RWPE2 (cell line): ENCODE results near the gene C16orf86.

Experiments
- ATAC-seq: fragments of 200-7000 bp; cut with Tn5 transposase; 3 replicates; pipeline ENCODE4 v1.9.1; 2021; ENCODE audit warnings: low read depth
- DNase-seq: peaks from one replicate; pipeline ENCODE4 v3.0.0-alpha.2; 2020; ENCODE audit warnings: low spot score
- H3K27ac ChIP-seq: fragments of 450-650 bp; 2 replicates; pipeline ENCODE4 v1.5.1; 2017; ENCODE audit warnings: mild to moderate bottlenecking; ENCODE audit not compliant: poor library complexity, severe bottlenecking
- H3K27me3 ChIP-seq: fragments of 250-450 bp; sonication (Bioruptor Pico); 2 replicates; pipeline ENCODE4 v1.5.1; 2021; ENCODE audit warnings: mild to moderate bottlenecking, moderate library complexity; ENCODE audit not compliant: insufficient read depth, poor library complexity, severe bottlenecking
- H3K36me3 ChIP-seq: fragments of 250-450 bp; sonication (Bioruptor Pico); 2 replicates; pipeline ENCODE4 v1.5.1; 2020; ENCODE audit warnings: low read depth, mild to moderate bottlenecking, moderate library complexity
- H3K4me1 ChIP-seq: fragments of 250-450 bp; sonication (Bioruptor Pico); 2 replicates; pipeline ENCODE4 v1.5.1; 2021; ENCODE audit warnings: mild to moderate bottlenecking, moderate library complexity; ENCODE audit not compliant: insufficient read depth, poor library complexity, severe bottlenecking
- H3K4me3 ChIP-seq: fragments of 250-450 bp; sonication (Bioruptor Pico); 2 replicates; pipeline ENCODE4 v1.5.1; 2021; ENCODE audit warnings: mild to moderate bottlenecking, moderate library complexity; ENCODE audit not compliant: severe bottlenecking
- H3K9me3 ChIP-seq: fragments of 250-450 bp; sonication (Bioruptor Pico); 2 replicates; pipeline ENCODE4 v1.5.1; 2021; ENCODE audit warnings: mild to moderate bottlenecking, moderate library complexity; ENCODE audit not compliant: severe bottlenecking
- TF ChIP-seq, protein P1 (sequence below): fragments of 450-650 bp; IDR thresholded peaks from one replicate; pipeline ENCODE4 v1.5.1; 2017; ENCODE audit warnings: mild to moderate bottlenecking, moderate library complexity; ENCODE audit not compliant: poor library complexity, severe bottlenecking

The C16orf86 gene

DNA sequence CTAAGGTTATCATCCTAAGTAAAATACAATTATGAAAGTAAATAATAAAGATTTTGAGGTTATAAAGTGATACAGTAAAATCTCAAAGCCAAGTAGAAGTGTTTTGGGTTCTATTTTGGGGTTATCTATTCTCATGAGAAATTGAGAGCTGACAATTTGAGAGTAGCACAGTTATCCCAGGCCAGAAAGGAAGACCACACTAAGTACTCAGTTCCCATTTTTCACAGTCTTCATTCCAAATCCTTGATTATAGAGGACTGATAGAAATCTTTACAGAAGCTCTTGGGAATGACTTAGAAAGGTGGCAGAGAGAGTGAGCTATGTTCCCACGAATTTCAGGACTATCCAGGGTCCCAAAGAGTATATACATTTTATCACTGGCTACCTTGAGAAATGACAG is 47.9 kb downstream of the C16orf86 start:
- Histone ChIP-seq H3K4me1 (no peaks in the 10 kb centered on the region), H3K27ac (no peak overlapping the region), H3K27me3 (no peaks in the 10 kb centered on the region), H3K36me3 (peaks cover 7% of the 10 kb centered on the region; the same call in 1 of the 2 replicates), H3K9me3 (no peaks in the 10 kb centered on the region), H3K4me3 (no peak overlapping the region)
- TF ChIP-seq, protein P1, sequence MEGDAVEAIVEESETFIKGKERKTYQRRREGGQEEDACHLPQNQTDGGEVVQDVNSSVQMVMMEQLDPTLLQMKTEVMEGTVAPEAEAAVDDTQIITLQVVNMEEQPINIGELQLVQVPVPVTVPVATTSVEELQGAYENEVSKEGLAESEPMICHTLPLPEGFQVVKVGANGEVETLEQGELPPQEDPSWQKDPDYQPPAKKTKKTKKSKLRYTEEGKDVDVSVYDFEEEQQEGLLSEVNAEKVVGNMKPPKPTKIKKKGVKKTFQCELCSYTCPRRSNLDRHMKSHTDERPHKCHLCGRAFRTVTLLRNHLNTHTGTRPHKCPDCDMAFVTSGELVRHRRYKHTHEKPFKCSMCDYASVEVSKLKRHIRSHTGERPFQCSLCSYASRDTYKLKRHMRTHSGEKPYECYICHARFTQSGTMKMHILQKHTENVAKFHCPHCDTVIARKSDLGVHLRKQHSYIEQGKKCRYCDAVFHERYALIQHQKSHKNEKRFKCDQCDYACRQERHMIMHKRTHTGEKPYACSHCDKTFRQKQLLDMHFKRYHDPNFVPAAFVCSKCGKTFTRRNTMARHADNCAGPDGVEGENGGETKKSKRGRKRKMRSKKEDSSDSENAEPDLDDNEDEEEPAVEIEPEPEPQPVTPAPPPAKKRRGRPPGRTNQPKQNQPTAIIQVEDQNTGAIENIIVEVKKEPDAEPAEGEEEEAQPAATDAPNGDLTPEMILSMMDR: no peak
- DNase-seq (no peak), ATAC-seq (no peak)

- TF ChIP-seq, protein P1: no peak
- no peaks in the 10 kb centered on the region for H3K9me3 ChIP-seq
- peaks cover 3% of the 10 kb centered on the region for H3K4me1 ChIP-seq
- no peaks in the 10 kb centered on the region for H3K27me3 ChIP-seq
- ATAC-seq (no peak), DNase-seq (no peak)
- H3K4me3 ChIP-seq: no peak overlapping the region
- no peak overlapping the region for H3K27ac ChIP-seq
- H3K36me3 ChIP-seq: peaks cover 7% of the 10 kb centered on the region; the same call in 1 of the 2 replicates
These were observed 49.5 kb downstream of the C16orf86 start for GRCh38 chr16:67716097-67716496.
